Neural crest cell (in vitro differentiated cells): Measurements from ENCODE around the gene OBP2B. TPM values are rescaled to one million over a fixed set of nuclear protein-coding genes. Genes with fewer than 3 reads are reported as not detected.
"Not testable (repeated sequence)": the region's sequence is repeated elsewhere in the genome, so short reads cannot be mapped to it uniquely, and the experiment has no call there.

ENCODE experiments used
- DNase-seq: peaks from one replicate; pipeline ENCODE4 v3.0.0; 2021; ENCODE audit warnings: low read depth, mixed read lengths, low spot score
- H3K27ac Mint-ChIP-seq: one replicate; pipeline ENCODE4 v1.8.0; 2021; ENCODE audit warnings: mild to moderate bottlenecking, mixed read lengths; ENCODE audit not compliant: unreplicated experiment
- H3K27me3 Mint-ChIP-seq: 2 replicates; pipeline ENCODE4 v1.8.0; 2021; ENCODE audit warnings: low read depth, mild to moderate bottlenecking, mixed read lengths
- H3K36me3 Mint-ChIP-seq: 2 replicates; pipeline ENCODE4 v1.8.0; 2021; ENCODE audit warnings: low read depth, mild to moderate bottlenecking, mixed read lengths
- H3K4me1 Mint-ChIP-seq: 2 replicates; pipeline ENCODE4 v1.8.0; 2021; ENCODE audit warnings: mixed read lengths
- H3K4me3 Mint-ChIP-seq: one replicate; pipeline ENCODE4 v1.8.0; 2021; ENCODE audit warnings: mild to moderate bottlenecking, mixed read lengths
- H3K9me3 Mint-ChIP-seq: 2 replicates; pipeline ENCODE4 v1.8.0; 2021; ENCODE audit warnings: mixed read lengths
- total RNA-seq: library from RNA; stranded (reverse); gene quantifications from 2 replicates; pipeline ENCODE4 v1.2.1, GENCODE V29; 2021
- TF ChIP-seq, protein P1 (sequence below): fragments of 200-600 bp; sonication (generic); conservative IDR thresholded peaks from 2 replicates; pipeline ENCODE4 v1.5.0; 2021; ENCODE audit warnings: antibody characterized with exemption, mild to moderate bottlenecking

The OBP2B gene
- total RNA-seq, 1 donor from 2014 or later: not detected

DNA sequence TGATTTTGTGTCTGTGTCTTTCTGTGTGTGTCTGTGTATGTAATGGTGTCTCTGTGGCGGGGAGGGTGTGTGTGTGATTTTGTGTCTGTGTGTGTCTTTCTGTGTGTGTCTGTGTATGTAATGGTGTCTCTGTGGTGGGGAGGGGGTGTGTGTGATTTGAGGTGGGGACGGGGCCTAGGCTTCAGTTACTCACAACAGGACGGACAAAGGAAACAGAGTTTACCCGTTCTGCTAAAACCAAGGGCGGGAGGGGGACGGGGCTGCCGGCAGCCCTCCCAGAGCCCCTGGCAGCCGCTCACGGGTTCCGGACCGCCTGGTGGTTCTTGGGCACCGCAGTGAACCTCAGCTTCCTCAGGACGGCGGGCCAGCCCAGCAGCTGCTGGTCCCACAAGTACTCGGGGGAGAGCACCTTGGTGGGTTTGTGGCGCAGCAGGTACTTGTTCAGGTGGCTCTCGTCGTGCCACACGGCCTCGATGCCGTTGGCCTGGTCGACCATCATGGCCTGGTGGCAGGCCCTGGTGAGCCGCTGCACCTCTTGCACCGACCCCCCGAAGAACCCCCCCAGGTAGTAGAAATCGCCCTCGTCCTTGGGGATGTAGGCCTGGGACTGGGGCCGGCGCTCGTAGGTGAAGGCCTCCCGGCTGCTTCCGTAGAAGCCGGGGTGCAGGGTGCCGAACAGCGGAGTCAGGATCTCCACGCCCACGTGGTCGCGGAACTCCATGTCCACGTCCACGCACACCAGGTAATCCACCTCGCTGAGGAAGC is 46.5 kb upstream of the OBP2B start:
- Mint-ChIP-seq H3K4me3 (no peak overlapping the region), H3K36me3 (no peaks in the 10 kb centered on the region), H3K27me3 (peaks cover 9% of the 10 kb centered on the region), H3K27ac (no peak overlapping the region), H3K4me1 (no peaks in the 10 kb centered on the region), H3K9me3 (no peaks in the 10 kb centered on the region)
- TF ChIP-seq, protein P1, sequence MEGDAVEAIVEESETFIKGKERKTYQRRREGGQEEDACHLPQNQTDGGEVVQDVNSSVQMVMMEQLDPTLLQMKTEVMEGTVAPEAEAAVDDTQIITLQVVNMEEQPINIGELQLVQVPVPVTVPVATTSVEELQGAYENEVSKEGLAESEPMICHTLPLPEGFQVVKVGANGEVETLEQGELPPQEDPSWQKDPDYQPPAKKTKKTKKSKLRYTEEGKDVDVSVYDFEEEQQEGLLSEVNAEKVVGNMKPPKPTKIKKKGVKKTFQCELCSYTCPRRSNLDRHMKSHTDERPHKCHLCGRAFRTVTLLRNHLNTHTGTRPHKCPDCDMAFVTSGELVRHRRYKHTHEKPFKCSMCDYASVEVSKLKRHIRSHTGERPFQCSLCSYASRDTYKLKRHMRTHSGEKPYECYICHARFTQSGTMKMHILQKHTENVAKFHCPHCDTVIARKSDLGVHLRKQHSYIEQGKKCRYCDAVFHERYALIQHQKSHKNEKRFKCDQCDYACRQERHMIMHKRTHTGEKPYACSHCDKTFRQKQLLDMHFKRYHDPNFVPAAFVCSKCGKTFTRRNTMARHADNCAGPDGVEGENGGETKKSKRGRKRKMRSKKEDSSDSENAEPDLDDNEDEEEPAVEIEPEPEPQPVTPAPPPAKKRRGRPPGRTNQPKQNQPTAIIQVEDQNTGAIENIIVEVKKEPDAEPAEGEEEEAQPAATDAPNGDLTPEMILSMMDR: no peak
- no peak for DNase-seq

DNA sequence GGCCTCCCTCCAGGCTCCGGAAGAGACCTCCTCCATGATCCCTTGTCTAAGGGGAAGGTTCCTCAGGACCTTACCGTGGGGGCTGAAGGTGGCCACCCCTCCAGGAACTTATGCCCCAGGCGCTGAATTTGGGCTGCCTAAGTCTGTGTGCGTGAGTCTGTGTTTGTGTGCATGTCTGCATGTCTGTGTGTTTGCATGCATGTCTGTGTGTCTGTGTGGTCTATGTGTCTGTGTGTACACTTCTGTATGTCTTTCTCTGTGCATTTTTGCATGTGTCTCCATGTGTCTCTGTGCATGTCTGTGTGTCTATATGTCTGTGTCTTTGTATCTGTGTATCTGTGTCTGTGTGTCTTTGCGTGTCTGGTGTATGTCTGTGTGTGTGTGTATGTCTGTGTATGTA is 45.4 kb upstream of the OBP2B start:
- H3K4me3 Mint-ChIP-seq: no peak overlapping the region
- no peak for DNase-seq
- H3K36me3 Mint-ChIP-seq: no peaks in the 10 kb centered on the region
- no peak overlapping the region for H3K27ac Mint-ChIP-seq
- peaks cover 19% of the 10 kb centered on the region for H3K27me3 Mint-ChIP-seq
- no peaks in the 10 kb centered on the region for H3K9me3 Mint-ChIP-seq
- TF ChIP-seq, protein P1: no peak
- no peaks in the 10 kb centered on the region for H3K4me1 Mint-ChIP-seq

DNA sequence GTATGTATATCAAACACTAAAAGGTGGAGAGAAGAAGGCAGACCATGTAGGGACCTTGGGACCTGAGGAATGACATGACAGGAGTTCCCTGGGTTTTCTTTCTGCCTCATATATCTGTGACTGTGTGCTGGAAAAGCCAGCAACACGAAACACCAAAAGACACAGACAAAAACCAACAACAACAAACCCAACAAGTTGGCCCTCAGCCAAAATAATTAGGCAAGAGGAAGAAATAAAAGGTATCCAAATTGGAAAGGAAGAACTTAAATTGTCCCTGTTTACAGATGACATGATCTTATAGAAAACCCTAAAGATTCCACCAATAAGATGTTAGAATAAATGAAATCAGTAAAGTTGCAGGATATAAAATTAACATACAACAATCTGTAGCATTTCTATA is 44.2 kb upstream of the OBP2B start:
- H3K4me3 Mint-ChIP-seq: no peak overlapping the region
- peaks cover 27% of the 10 kb centered on the region for H3K27me3 Mint-ChIP-seq
- no peaks in the 10 kb centered on the region for H3K9me3 Mint-ChIP-seq
- H3K27ac Mint-ChIP-seq: no peak overlapping the region
- H3K36me3 Mint-ChIP-seq: no peaks in the 10 kb centered on the region
- DNase-seq: no peak
- H3K4me1 Mint-ChIP-seq: no peaks in the 10 kb centered on the region
- TF ChIP-seq, protein P1: no peak

- peaks cover 27% of the 10 kb centered on the region for H3K27me3 Mint-ChIP-seq
- H3K36me3 Mint-ChIP-seq: no peaks in the 10 kb centered on the region
- H3K4me1 Mint-ChIP-seq: no peaks in the 10 kb centered on the region
- H3K4me3 Mint-ChIP-seq: no peak overlapping the region
- H3K27ac Mint-ChIP-seq: no peak overlapping the region
- TF ChIP-seq, protein P1: no peak
- DNase-seq: no peak
- H3K9me3 Mint-ChIP-seq: no peaks in the 10 kb centered on the region
Measured at GRCh38 chr9:133252301-133253020, 43.4 kb upstream of the OBP2B start.

DNA sequence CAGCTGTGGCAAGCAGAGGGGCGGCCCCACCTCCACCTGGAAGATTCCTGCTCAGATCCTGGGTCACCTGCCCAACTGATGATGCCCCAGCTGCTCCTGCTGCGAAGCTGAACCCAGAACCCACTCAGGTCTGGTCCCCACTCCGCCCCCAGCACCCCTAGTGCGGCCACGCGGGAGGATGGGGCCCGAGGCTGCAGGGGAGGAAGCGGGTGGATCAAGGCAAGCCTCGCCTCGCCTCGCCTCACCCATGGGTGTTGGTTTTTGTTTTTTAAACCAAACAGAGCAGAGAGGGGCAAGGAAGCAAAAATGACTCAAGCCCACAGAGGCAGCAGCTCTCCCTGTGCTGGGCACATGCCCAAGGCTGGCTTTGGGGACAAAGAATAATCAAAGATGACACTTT is 42.7 kb upstream of the OBP2B start:
- no peaks in the 10 kb centered on the region for H3K4me1 Mint-ChIP-seq
- no peak overlapping the region for H3K27ac Mint-ChIP-seq
- H3K4me3 Mint-ChIP-seq: no peak overlapping the region
- TF ChIP-seq, protein P1: no peak
- DNase-seq: no peak
- no peaks in the 10 kb centered on the region for H3K9me3 Mint-ChIP-seq
- no peaks in the 10 kb centered on the region for H3K36me3 Mint-ChIP-seq
- H3K27me3 Mint-ChIP-seq: peaks cover 27% of the 10 kb centered on the region

DNA sequence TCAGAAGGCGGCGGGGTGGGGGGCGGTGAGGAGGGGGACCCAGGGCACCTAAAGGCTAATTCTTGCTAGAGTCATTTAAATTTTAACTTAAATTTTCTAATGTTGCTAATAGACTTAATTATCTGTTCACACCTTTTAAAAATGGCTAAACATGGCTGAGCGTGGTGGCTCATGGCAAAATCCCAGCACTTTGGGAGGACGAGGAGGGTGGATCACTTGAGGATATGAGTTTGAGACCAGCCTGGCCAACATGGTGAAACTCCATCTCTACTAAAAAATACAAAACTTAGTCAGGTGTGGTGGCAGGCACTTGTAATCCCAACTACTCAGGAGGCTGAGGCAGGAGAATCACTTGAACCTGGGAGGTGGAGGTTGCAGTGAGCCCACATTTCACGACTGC is 42.2 kb upstream of the OBP2B start:
- DNase-seq, H3K4me1 Mint-ChIP-seq, H3K4me3 Mint-ChIP-seq, H3K36me3 Mint-ChIP-seq, H3K27ac Mint-ChIP-seq, H3K9me3 Mint-ChIP-seq: not testable (repeated sequence)
- H3K27me3 Mint-ChIP-seq: peaks cover 28% of the 10 kb centered on the region
